SU-DHL-6 (cell line): ENCODE results near the gene CLTRN.

Experiments
- EZH2phosphoT487 ChIP-seq: fragments of 200-600 bp; sonication (generic), shearing (Covaris generic); conservative IDR thresholded peaks from 2 replicates; pipeline ENCODE4 v1.6.1; 2018; ENCODE audit warnings: mild to moderate bottlenecking, antibody characterized with exemption, low read length, moderate library complexity, mixed read lengths
- TF ChIP-seq, protein P1 (sequence below): fragments of 200-600 bp; sonication (generic); IDR thresholded peaks from one replicate; pipeline ENCODE4 v1.5.1; 2017; ENCODE audit warnings: antibody characterized with exemption, mild to moderate bottlenecking, low read length, moderate library complexity; ENCODE audit not compliant: insufficient read depth, poor library complexity, severe bottlenecking

GRCh38 chrX:15598026-15598425 is 66.6 kb downstream of the CLTRN start:
- TF ChIP-seq, protein P1, sequence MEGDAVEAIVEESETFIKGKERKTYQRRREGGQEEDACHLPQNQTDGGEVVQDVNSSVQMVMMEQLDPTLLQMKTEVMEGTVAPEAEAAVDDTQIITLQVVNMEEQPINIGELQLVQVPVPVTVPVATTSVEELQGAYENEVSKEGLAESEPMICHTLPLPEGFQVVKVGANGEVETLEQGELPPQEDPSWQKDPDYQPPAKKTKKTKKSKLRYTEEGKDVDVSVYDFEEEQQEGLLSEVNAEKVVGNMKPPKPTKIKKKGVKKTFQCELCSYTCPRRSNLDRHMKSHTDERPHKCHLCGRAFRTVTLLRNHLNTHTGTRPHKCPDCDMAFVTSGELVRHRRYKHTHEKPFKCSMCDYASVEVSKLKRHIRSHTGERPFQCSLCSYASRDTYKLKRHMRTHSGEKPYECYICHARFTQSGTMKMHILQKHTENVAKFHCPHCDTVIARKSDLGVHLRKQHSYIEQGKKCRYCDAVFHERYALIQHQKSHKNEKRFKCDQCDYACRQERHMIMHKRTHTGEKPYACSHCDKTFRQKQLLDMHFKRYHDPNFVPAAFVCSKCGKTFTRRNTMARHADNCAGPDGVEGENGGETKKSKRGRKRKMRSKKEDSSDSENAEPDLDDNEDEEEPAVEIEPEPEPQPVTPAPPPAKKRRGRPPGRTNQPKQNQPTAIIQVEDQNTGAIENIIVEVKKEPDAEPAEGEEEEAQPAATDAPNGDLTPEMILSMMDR, result no peak
- TF ChIP-seq EZH2phosphoT487, result no peak
